Hepatocyte (in vitro differentiated cells): ENCODE measurements around the gene MEF2C. TPM values are rescaled to one million over a fixed set of nuclear protein-coding genes. Genes with fewer than 3 reads are reported as not detected.

Experiments
- DNase-seq: peaks from one replicate; pipeline ENCODE4 v3.0.0-alpha.2; 2016; ENCODE audit warnings: low spot score
- H2AFZ ChIP-seq: fragments of 200-600 bp; sonication (generic); 2 replicates; pipeline ENCODE4 v1.6.0; 2016; ENCODE audit warnings: antibody characterized with exemption, mild to moderate bottlenecking
- H3K27ac ChIP-seq: fragments of 200-600 bp; sonication (generic); 2 replicates; pipeline ENCODE4 v1.5.1; 2016; ENCODE audit warnings: mild to moderate bottlenecking
- H3K27me3 ChIP-seq: fragments of 200-600 bp; sonication (generic); 2 replicates; pipeline ENCODE4 v1.6.1; 2016
- H3K36me3 ChIP-seq: fragments of 200-600 bp; sonication (generic); replicated peaks from 2 replicates; pipeline ENCODE4 v1.5.1; 2016; ENCODE audit warnings: low read depth; ENCODE audit not compliant: insufficient read depth
- H3K4me1 ChIP-seq: fragments of 200-600 bp; sonication (generic); 2 replicates; pipeline ENCODE4 v1.5.1; 2016; ENCODE audit warnings: mild to moderate bottlenecking, moderate library complexity; ENCODE audit not compliant: insufficient read depth
- H3K4me2 ChIP-seq: fragments of 200-600 bp; sonication (generic); 2 replicates; pipeline ENCODE4 v1.6.0; 2016
- H3K4me3 ChIP-seq: fragments of 200-600 bp; sonication (generic); 2 replicates; pipeline ENCODE4 v1.5.1; 2016; ENCODE audit warnings: mild to moderate bottlenecking
- H3K79me2 ChIP-seq: fragments of 200-600 bp; sonication (generic); 2 replicates; pipeline ENCODE4 v1.6.0; 2017; ENCODE audit warnings: mild to moderate bottlenecking
- H3K9me2 ChIP-seq: fragments of 200-600 bp; sonication (generic); replicated peaks from 2 replicates; pipeline ENCODE4 v1.6.0; 2017; ENCODE audit warnings: mild to moderate bottlenecking; ENCODE audit not compliant: insufficient read depth
- H3K9me3 ChIP-seq: fragments of 200-600 bp; sonication (generic); 2 replicates; pipeline ENCODE4 v1.5.1; 2016; ENCODE audit warnings: low read depth, mild to moderate bottlenecking
- H4K20me1 ChIP-seq: fragments of 200-600 bp; sonication (generic); 2 replicates; pipeline ENCODE4 v1.6.0; 2016; ENCODE audit warnings: mild to moderate bottlenecking; ENCODE audit not compliant: insufficient read depth, poor library complexity, severe bottlenecking
- EZH2 ChIP-seq: fragments of 200-600 bp; sonication (generic); IDR thresholded peaks from 2 replicates; pipeline ENCODE4 v1.6.1; 2016; ENCODE audit warnings: antibody characterized with exemption, mild to moderate bottlenecking, borderline replicate concordance
- EZH2phosphoT487 ChIP-seq: fragments of 200-600 bp; sonication (generic); IDR thresholded peaks from one replicate; pipeline ENCODE4 v1.6.1; 2018; ENCODE audit warnings: antibody characterized with exemption, mild to moderate bottlenecking, low read depth, moderate library complexity; ENCODE audit not compliant: unreplicated experiment, severe bottlenecking
- WGBS: methylation state at CpG from one replicate; pipeline ENCODE4 v1.1.6; 2016; ENCODE audit warnings: low lambda C conversion rate; ENCODE audit errors: missing lambda C conversion rate; 5-methylcytosine and 5-hydroxymethylcytosine counted together
- polyA plus RNA-seq: library from polyadenylated mRNA; unstranded; fragments of >200 nt; fragmentation: Nextera tagmentation; extraction: Ambion mirVana; gene quantifications from 2 replicates; pipeline ENCODE4 v1.2.1, GENCODE V29; 2016
- total RNA-seq: library from RNA; depleted of rRNA; stranded (reverse); fragments of >200 nt; gene quantifications from 2 replicates; pipeline ENCODE4 v1.2.3, GENCODE V29; 2014
- TF ChIP-seq, protein P1 (sequence below): fragments of 200-600 bp; sonication (generic); IDR thresholded peaks from 2 replicates; pipeline ENCODE4 v1.5.1; 2016; ENCODE audit warnings: antibody characterized with exemption, mild to moderate bottlenecking; ENCODE audit not compliant: poor library complexity

The MEF2C gene
- total and polyA plus RNA-seq, 2 experiments from 2014 or later = 5.9 to 14.6 TPM

DNA sequence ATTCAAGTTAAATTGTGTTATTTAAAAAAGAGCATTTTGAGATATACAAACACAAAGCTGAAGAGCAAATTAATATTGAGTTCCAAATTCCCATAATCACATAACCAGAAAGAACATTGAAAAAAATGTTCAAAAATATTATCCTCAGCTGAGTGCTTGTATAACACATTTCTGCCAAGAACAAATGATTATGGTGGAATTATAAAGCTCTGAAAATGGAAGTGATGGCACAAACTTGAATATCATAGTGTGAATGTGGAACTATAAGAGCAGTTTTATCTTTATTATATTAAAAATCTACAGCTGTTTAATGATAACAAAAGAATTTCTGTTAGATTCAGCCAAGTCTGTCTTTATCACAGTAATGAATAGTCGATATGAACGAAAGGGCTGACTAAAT lies 117.8 kb downstream of the MEF2C start:
- H3K9me2 ChIP-seq = no peaks in the 10 kb centered on the region
- no peak overlapping the region for H3K27ac ChIP-seq
- H3K79me2 ChIP-seq = no peaks in the 10 kb centered on the region
- H3K9me3 ChIP-seq = no peaks in the 10 kb centered on the region
- H3K4me1 ChIP-seq = no peaks in the 10 kb centered on the region
- no peaks in the 10 kb centered on the region for H4K20me1 ChIP-seq
- DNase-seq = no peak
- no peaks in the 10 kb centered on the region for H3K36me3 ChIP-seq
- H2AFZ ChIP-seq = no peak overlapping the region
- no peaks in the 10 kb centered on the region for H3K27me3 ChIP-seq
- no peak overlapping the region for H3K4me3 ChIP-seq
- 85% methylated on average over 2 of the region's 2 CpGs for WGBS
- TF ChIP-seq EZH2phosphoT487 = no peak
- no peak for TF ChIP-seq EZH2
- TF ChIP-seq, protein P1, sequence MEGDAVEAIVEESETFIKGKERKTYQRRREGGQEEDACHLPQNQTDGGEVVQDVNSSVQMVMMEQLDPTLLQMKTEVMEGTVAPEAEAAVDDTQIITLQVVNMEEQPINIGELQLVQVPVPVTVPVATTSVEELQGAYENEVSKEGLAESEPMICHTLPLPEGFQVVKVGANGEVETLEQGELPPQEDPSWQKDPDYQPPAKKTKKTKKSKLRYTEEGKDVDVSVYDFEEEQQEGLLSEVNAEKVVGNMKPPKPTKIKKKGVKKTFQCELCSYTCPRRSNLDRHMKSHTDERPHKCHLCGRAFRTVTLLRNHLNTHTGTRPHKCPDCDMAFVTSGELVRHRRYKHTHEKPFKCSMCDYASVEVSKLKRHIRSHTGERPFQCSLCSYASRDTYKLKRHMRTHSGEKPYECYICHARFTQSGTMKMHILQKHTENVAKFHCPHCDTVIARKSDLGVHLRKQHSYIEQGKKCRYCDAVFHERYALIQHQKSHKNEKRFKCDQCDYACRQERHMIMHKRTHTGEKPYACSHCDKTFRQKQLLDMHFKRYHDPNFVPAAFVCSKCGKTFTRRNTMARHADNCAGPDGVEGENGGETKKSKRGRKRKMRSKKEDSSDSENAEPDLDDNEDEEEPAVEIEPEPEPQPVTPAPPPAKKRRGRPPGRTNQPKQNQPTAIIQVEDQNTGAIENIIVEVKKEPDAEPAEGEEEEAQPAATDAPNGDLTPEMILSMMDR = no peak
- H3K4me2 ChIP-seq = no peak overlapping the region

DNA sequence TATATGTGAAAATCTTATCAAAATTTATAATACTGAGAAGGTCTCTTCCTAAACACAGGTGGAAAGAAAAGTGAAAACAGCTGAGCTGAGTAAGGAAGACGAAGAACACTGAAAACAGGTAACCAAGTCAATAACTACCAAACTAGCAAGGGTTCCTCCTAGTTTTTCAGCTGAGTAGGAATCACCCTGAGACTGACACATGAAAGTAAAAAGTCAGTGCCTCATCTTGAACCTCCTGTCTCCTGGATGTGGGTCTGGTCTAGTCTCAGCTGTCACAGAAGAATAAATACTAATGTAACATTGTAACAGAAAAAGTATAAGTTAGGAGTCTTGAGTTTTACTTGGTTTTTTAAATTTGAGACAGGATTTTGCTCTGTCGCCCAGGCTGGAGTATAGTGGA lies 121.0 kb downstream of the MEF2C start:
- Histone ChIP-seq H2AFZ (no peak overlapping the region), H3K4me1 (no peaks in the 10 kb centered on the region), H3K4me3 (no peak overlapping the region), H3K9me3 (no peaks in the 10 kb centered on the region), H3K79me2 (no peaks in the 10 kb centered on the region), H3K9me2 (no peaks in the 10 kb centered on the region), H3K4me2 (no peak overlapping the region), H3K36me3 (no peaks in the 10 kb centered on the region), H3K27me3 (no peaks in the 10 kb centered on the region), H3K27ac (no peak overlapping the region), H4K20me1 (no peaks in the 10 kb centered on the region)
- no peak for DNase-seq
- TF ChIP-seq EZH2phosphoT487 (no peak), EZH2 (no peak)
- TF ChIP-seq, protein P1 = no peak
- 93% methylated on average over 2 of the region's 2 CpGs for WGBS

DNA sequence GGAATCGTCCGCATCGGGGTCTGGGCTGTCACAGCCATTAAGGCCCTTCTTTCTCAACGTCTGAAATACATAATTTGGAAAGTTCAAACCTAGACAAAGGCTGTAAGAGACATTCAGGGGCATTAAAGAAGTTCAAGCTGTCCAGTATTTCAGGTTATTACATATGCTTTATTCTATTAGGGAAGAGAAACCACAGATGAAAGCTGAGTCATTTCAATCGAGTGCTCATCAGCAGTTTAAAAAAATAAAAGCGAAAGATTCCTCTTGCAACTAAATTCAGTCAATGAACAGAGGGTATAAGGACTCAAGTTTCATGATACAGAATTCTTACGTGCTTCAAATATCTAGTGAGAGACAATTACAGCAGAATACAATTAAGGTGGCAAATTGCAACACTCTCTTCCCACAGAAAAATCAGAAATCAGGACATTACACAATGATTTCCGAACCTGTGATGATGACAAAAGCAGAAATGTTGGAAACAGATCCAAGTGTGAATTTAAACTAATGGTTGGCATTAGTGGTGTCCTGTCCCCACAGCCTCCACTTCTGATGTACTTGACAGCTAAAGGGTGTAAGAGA lies 121.6 kb downstream of the MEF2C start:
- Histone ChIP-seq H2AFZ (no peak overlapping the region), H3K4me1 (no peaks in the 10 kb centered on the region), H3K4me2 (no peak overlapping the region), H3K27ac (no peak overlapping the region), H3K9me2 (no peaks in the 10 kb centered on the region), H3K79me2 (no peaks in the 10 kb centered on the region), H3K36me3 (no peaks in the 10 kb centered on the region), H4K20me1 (no peaks in the 10 kb centered on the region), H3K4me3 (no peak overlapping the region), H3K9me3 (no peaks in the 10 kb centered on the region), H3K27me3 (no peaks in the 10 kb centered on the region)
- WGBS = 87% methylated on average over 8 of the region's 8 CpGs
- DNase-seq = no peak
- TF ChIP-seq EZH2 (no peak), EZH2phosphoT487 (no peak)
- TF ChIP-seq, protein P1 = no peak
